Activated CD4-positive, alpha-beta T cell treated with anti-CD3 and anti-CD28 coated beads, Interleukin-2, amount 10 ng/mL, durations not matched to agents 24 days and 14 days (primary cell): Measurements from ENCODE around the gene AFTPH. TPM values are rescaled to one million over a fixed set of nuclear protein-coding genes. Genes with fewer than 3 reads are reported as not detected.
A peak's percentile ranks its signal among the peaks of the same experiment; 100 is the strongest.

Source experiments
- DNase-seq: peaks from one replicate; pipeline ENCODE4 v3.0.0; 2022
- H3K27ac Mint-ChIP-seq: one replicate; pipeline ENCODE4 v1.8.0; 2022; ENCODE audit warnings: mild to moderate bottlenecking, mixed read lengths
- H3K27me3 Mint-ChIP-seq: one replicate; pipeline ENCODE4 v1.8.0; 2022; ENCODE audit warnings: mixed read lengths
- H3K36me3 Mint-ChIP-seq: one replicate; pipeline ENCODE4 v1.8.0; 2022; ENCODE audit warnings: low read depth, mild to moderate bottlenecking, mixed read lengths
- H3K4me1 Mint-ChIP-seq: one replicate; pipeline ENCODE4 v1.8.0; 2021; ENCODE audit warnings: mixed read lengths
- H3K4me3 Mint-ChIP-seq: one replicate; pipeline ENCODE4 v1.8.0; 2022; ENCODE audit warnings: mild to moderate bottlenecking, moderate library complexity, mixed read lengths
- H3K9me3 Mint-ChIP-seq: one replicate; pipeline ENCODE4 v1.8.0; 2021; ENCODE audit warnings: mixed read lengths
- intact Hi-C: fragments of 100-400 bp; cut with micrococcal nuclease; formaldehyde crosslinking; loops from one replicate; pipeline ENCODE4 v1.15.1; 2023
- total RNA-seq: library from RNA; stranded (reverse); gene quantifications from 2 replicates; pipeline ENCODE4 v1.2.3, GENCODE V29; 2022

The AFTPH gene
- total RNA-seq, 1 donor from 2014 or later, result 39.6 TPM

DNA sequence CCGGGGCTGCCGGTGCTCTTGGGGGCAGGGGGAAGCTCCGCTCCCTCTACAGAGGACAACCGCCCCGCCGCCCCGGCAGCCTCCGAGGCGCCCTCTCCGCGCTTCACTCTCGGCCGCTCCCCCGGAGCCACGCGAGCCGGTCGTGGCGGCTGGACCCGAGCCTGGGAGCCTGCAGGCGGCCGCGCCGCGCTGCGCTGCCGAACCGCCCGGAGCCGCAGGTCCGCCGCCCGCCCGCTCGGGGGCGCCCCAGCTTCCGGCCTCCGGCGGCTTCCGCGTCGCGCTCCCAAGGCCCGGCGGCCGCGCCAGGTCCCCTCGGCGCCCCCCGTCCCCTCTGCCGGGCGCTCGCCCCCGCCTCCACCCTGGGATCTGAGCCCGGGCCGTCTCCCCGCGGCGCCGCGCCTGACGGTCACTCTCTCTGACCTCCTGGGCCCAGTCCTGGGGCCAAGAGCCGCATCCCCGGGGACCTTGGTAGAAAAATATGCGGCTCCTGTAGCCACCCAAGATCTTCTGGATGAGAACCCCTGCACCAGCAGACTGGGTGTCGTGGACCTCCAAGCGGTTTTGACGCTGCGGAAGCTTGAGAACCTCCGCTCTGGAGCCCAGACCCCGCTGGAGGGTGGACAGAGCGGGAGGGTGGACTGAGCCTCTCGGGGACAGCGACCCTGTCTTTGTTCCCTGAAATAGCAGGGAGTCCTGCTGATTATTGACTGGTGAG lies 85.3 kb downstream of the AFTPH start:
- Mint-ChIP-seq H3K9me3 (peaks cover 6% of the 10 kb centered on the region), H3K4me1 (peaks cover 24% of the 10 kb centered on the region), H3K36me3 (peaks cover 1% of the 10 kb centered on the region), H3K4me3 (peak overlapping the region; percentile 76), H3K27ac (peak overlapping the region; percentile 74), H3K27me3 (peaks cover 20% of the 10 kb centered on the region)
- DNase-seq, result peak; percentile 93
- intact Hi-C loops, result loop anchor here (1.0 to 5.0 kb wide), 2 partner anchors 256 to 378 kb away; partner anchors contain the start of gene SLC1A4

DNA sequence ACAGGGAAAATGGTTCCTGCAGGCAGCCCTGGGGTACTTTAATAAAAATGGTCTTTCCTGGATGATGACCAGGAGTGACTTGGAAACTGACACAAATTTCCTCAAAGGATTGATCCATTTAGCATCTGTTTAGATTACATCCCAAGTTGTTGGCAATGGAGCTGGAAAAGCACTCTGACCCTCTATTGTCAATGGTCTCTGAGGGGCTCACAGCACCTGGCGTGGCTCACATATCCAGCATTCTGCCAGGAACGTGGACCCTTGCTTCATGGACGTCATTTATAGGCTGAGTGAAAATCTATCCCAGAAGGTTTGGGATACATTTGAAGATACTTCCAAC lies 85.8 kb downstream of the AFTPH start:
- peak overlapping the region; percentile 74 for H3K27ac Mint-ChIP-seq

DNA sequence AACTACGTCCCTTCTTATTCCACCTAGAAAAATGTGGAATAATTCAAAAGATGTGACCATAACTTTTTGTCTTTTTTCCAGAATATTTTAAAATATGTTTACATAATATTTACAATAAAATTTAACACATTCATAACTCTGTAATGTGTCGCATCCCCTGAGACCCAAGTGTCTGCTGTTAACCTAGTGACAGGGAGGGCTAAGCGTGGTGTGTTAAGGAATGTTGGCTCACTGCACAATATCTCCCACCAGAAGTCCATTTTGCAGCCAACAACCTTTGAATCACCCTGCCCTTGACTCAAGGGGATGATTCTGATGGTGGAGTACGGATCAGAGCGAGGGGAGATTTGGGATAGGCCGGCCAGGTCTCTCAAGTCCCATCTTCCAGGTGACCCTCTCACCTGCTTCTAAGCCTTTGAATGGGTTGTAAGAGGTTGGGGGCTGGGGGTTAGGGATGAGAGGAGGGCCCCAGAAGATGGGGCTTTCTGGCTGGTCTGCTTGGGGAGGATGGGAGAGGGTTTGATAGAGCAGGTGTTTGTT lies 86.3 kb downstream of the AFTPH start:
- Mint-ChIP-seq H3K36me3 (no peaks in the 10 kb centered on the region), H3K27me3 (peaks cover 22% of the 10 kb centered on the region), H3K9me3 (no peaks in the 10 kb centered on the region), H3K4me3 (no peak overlapping the region), H3K27ac (no peak overlapping the region), H3K4me1 (peaks cover 24% of the 10 kb centered on the region)
- intact Hi-C loops, result no loop called here
- DNase-seq, result no peak

More for the DNA sequence above, 85.8 kb downstream of the AFTPH start:
- Mint-ChIP-seq H3K9me3 (peaks cover under 1% of the 10 kb centered on the region), H3K27me3 (peaks cover 20% of the 10 kb centered on the region), H3K36me3 (no peaks in the 10 kb centered on the region), H3K4me3 (peak overlapping the region; percentile 76), H3K4me1 (peaks cover 24% of the 10 kb centered on the region)
- intact Hi-C loops, result loop anchor here (1.0 to 5.0 kb wide), 2 partner anchors 255 to 377 kb away; partner anchors contain the start of gene SLC1A4
- DNase-seq, result no peak

DNA sequence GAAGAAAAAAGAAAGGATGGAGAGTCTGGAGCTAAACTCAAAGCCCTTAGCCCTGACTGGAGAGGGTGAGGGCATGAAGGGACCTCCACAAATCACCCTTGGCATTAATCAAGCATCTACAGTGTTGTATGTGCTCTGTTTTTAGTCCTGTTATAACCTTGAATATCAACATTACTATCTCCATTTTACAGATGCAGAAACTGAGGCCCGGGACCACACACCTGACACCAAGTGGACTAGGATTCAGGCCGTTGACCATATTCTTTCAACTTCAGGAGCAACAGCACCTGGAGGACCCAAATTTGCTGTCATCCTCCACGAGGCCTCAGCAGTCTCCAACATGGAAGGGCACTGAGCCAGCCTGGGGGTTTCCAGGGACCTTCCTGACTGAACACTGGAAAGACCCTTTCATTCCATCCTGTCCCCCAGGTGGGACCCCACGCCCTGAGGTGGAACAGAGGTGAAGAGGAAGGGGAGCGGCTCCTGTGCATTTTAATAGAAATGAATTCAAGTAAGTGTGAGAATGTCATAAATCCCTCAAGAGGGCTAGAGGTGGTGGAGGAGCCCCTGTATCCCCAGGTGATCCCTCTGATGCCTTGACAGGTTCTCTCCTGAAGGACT lies 88.6 kb downstream of the AFTPH start:
- Mint-ChIP-seq H3K27ac (no peak overlapping the region), H3K27me3 (peaks cover 22% of the 10 kb centered on the region)

DNA sequence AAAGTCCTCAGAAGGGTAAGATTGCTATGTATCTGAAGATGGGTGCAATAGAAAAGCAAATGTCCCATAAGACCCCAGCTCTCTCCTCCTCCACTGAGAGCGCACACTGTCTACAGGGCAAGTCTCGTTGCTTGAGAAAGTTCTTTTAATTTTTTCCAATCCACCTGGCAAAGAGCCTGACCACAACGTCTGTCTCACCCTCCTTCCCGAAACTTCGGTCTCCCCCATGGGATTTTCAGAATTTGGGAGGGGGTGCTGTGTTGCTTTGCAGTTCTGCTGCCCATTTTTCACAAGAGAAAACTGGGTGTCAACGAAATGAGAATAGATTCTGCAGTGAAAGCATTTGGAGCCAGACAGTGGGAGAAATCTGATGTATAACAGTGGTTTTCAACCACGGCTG lies 89.1 kb downstream of the AFTPH start:
- peaks cover 25% of the 10 kb centered on the region for H3K27me3 Mint-ChIP-seq
- H3K9me3 Mint-ChIP-seq, result no peaks in the 10 kb centered on the region
- H3K4me3 Mint-ChIP-seq, result no peak overlapping the region
- H3K27ac Mint-ChIP-seq, result no peak overlapping the region
- no peaks in the 10 kb centered on the region for H3K36me3 Mint-ChIP-seq
- no peak for DNase-seq
- intact Hi-C loops, result no loop called here
- H3K4me1 Mint-ChIP-seq, result peaks cover under 1% of the 10 kb centered on the region

More for the DNA sequence above, 88.6 kb downstream of the AFTPH start:
- no peak for DNase-seq
- no peaks in the 10 kb centered on the region for H3K9me3 Mint-ChIP-seq
- H3K36me3 Mint-ChIP-seq, result no peaks in the 10 kb centered on the region
- H3K4me1 Mint-ChIP-seq, result peaks cover 7% of the 10 kb centered on the region
- intact Hi-C loops, result no loop called here
- H3K4me3 Mint-ChIP-seq, result no peak overlapping the region

- Mint-ChIP-seq H3K27me3 (peaks cover 31% of the 10 kb centered on the region), H3K4me1 (no peaks in the 10 kb centered on the region), H3K36me3 (no peaks in the 10 kb centered on the region), H3K27ac (no peak overlapping the region), H3K4me3 (no peak overlapping the region), H3K9me3 (no peaks in the 10 kb centered on the region)
- intact Hi-C loops, result no loop called here
- DNase-seq, result no peak
Observed at GRCh38 chr2:64615192-64615763, 91.2 kb downstream of the AFTPH start.

DNA sequence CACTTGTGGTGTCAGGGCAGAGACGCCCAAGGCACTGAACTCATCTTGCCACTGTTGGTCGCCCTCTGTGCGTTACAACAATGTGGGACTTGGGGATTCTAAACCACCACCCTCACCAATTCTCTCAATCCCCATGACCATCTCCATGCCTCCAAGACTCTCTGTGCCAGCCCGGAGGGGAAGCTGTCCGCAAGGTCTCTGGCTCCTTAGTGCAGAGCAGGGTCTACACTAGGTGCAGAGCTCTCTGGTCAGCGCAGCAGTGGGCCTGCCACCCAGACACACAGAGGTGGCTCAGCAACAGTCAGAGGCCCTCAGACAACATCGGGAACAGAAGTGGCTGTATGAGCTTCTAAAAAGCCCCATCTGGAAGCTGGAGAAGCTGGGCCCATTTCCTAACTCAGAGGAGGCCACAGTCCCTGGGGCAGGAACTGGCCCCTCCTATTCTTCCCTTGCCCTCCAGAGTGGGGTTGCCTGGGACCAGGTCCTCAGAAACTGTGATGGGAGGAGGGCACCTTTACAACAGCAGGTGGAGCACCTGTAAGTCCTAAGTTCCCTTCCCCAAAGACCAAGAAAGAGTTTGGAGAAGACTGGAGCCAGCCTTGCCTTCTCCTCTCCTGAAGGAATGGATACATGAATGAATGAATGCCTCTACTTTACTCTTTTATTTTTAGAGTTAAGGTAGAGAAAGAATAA lies 91.9 kb downstream of the AFTPH start:
- H3K4me3 Mint-ChIP-seq, result no peak overlapping the region
- DNase-seq, result no peak
- H3K27ac Mint-ChIP-seq, result no peak overlapping the region
- intact Hi-C loops, result no loop called here
- peaks cover 32% of the 10 kb centered on the region for H3K27me3 Mint-ChIP-seq
- no peaks in the 10 kb centered on the region for H3K9me3 Mint-ChIP-seq
- H3K4me1 Mint-ChIP-seq, result no peaks in the 10 kb centered on the region
- H3K36me3 Mint-ChIP-seq, result no peaks in the 10 kb centered on the region

- no peaks in the 10 kb centered on the region for H3K9me3 Mint-ChIP-seq
- H3K4me1 Mint-ChIP-seq, result no peaks in the 10 kb centered on the region
- no peak overlapping the region for H3K4me3 Mint-ChIP-seq
- no peaks in the 10 kb centered on the region for H3K36me3 Mint-ChIP-seq
- H3K27me3 Mint-ChIP-seq, result peaks cover 27% of the 10 kb centered on the region
- intact Hi-C loops, result no loop called here
- H3K27ac Mint-ChIP-seq, result no peak overlapping the region
- no peak for DNase-seq
Observed at GRCh38 chr2:64617631-64618151, 93.6 kb downstream of the AFTPH start.

GRCh38 chr2:64620661-64621060 lies 96.5 kb downstream of the AFTPH start:
- no peaks in the 10 kb centered on the region for H3K36me3 Mint-ChIP-seq
- H3K27ac Mint-ChIP-seq, result no peak overlapping the region
- peaks cover 3% of the 10 kb centered on the region for H3K4me1 Mint-ChIP-seq
- no peak for DNase-seq
- peaks cover 19% of the 10 kb centered on the region for H3K27me3 Mint-ChIP-seq
- H3K4me3 Mint-ChIP-seq, result no peak overlapping the region
- no peaks in the 10 kb centered on the region for H3K9me3 Mint-ChIP-seq
- intact Hi-C loops, result no loop called here

DNA sequence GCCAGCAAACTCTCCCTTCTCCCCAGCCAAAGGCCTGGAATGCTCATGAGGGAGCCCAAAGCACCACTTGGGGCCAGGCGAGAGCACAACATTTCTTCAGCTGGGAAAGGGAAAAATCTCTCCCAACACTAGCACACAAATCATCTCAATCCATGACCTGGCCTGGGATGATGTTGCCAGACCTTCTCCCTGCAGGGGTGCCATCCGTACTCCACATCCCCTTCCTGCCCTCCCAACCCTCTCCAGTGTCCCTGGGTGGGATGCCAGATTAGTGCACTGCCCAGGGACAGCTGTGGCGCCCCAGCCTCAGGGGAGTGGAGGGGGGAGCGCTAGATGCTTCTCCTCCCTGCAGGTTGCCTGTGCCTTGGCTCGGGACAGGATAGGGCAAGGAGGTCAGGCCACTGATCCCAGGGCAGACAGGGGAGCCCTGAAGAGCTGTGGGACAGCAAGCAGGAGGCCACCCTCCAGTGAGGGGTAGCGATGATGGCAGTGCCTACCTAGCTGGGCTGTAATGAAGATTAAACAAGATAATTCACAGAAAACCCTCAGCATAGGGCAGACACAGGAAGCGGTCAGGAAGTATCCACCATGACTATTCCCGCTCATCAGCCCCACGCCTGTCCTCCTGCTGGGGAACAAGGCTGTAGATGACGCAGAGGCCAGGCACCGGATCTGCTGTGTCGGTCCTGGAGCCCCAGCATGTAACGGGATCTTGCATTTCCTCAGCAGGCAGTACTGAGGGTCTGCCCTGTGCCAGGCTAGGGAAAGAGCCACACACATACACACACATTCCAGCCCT lies 98.5 kb downstream of the AFTPH start:
- no peak for DNase-seq
- Mint-ChIP-seq H3K27me3 (peaks cover 19% of the 10 kb centered on the region), H3K9me3 (no peaks in the 10 kb centered on the region), H3K27ac (peak overlapping the region; percentile 14), H3K4me3 (no peak overlapping the region), H3K36me3 (no peaks in the 10 kb centered on the region), H3K4me1 (peaks cover 5% of the 10 kb centered on the region)
- intact Hi-C loops, result no loop called here

DNA sequence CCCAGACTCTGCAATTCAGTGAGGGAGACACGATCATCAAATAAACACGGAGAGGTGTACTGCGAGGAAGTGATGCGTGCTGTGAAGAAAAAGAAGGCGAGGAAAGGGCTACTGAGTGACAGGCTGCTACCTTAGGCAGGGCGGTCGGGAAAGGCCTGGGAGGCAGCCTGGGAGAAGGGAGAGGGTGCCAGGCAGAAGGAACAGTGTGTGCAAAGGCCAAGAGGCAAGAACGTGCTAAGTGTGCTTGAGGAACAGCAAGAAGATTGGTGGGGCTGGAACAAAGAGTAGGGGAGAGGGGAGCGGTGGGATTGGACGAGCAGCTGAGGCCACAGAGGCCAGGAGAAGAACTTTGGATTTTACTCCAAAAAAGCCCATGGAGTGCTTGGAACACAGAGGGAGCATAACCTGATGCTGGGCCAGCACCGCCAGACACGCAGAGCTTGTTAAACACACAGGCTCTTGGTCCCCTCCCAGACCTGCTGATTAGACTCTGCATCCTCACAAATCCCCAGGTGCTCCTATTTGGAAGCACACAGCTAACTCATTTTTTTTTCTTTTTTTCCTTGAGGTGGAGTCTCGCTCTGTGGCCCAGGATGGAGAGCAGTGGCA lies 99.2 kb downstream of the AFTPH start:
- H3K9me3 Mint-ChIP-seq, result no peaks in the 10 kb centered on the region
- DNase-seq, result no peak
- H3K27ac Mint-ChIP-seq, result peak overlapping the region; percentile 14
- intact Hi-C loops, result no loop called here
- H3K4me1 Mint-ChIP-seq, result peaks cover 5% of the 10 kb centered on the region
- H3K4me3 Mint-ChIP-seq, result no peak overlapping the region
- H3K36me3 Mint-ChIP-seq, result no peaks in the 10 kb centered on the region
- peaks cover 17% of the 10 kb centered on the region for H3K27me3 Mint-ChIP-seq

DNA sequence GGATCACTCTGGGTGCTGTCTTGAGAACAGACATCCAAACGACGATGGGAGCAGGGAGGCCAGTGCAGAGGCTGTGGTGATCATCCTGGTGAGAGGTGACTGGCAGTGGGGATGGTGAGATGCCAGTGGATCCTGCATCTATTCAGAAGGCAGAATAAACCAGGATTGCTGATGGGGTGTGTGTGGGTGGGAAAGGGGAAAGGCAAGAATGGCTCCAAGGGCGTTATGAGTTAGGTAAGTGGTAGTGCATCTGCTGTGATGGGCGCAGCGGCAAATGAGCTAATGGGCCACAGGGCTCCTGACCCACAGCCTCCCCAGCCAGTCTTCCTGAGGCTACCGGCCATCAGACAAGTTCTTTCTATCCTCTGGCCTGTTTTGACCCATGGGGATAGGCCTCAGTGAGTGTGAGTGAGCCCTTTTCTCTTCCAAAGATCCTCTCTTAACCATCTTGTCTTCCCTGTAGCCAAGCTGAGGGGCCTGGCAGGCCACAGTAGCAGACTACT lies 100.0 kb downstream of the AFTPH start:
- peaks cover 15% of the 10 kb centered on the region for H3K27me3 Mint-ChIP-seq
- intact Hi-C loops, result no loop called here

More for the DNA sequence above, 100.0 kb downstream of the AFTPH start:
- Mint-ChIP-seq H3K27ac (no peak overlapping the region), H3K4me1 (peaks cover 5% of the 10 kb centered on the region), H3K36me3 (no peaks in the 10 kb centered on the region), H3K9me3 (no peaks in the 10 kb centered on the region), H3K4me3 (no peak overlapping the region)
- DNase-seq, result no peak
